Thoracic aorta (tissue), 2 donors: ENCODE measurements around the gene MED31. TPM values are rescaled to one million over a fixed set of nuclear protein-coding genes. Genes with fewer than 3 reads are reported as not detected.
"Not testable (repeated sequence)": the region's sequence is repeated elsewhere in the genome, so short reads cannot be mapped to it uniquely, and the experiment has no call there.

Experiments used
- ATAC-seq: fragments of 150-250 bp; one replicate; pipeline ENCODE4 v1.8.0; 2017; ENCODE audit warnings: low read depth; ENCODE audit not compliant: insufficient number of reproducible peaks, low FRiP score
- DNase-seq: peaks from one replicate; pipeline ENCODE4 v3.0.0-alpha.2; 2020; ENCODE audit warnings: low spot score
- H3K27ac ChIP-seq, 2 donors: fragments of 200-600 bp; sonication (generic); 1 replicate in 1 of 2; 2 replicates in 1 of 2; pipeline ENCODE4 v1.5.1; 2016; ENCODE audit warnings: mild to moderate bottlenecking in 2 of 2, moderate library complexity in 2 of 2
- H3K27me3 ChIP-seq: fragments of 200-600 bp; sonication (generic); replicated peaks from 2 replicates; pipeline ENCODE4 v1.6.0; 2016; ENCODE audit warnings: mild to moderate bottlenecking; ENCODE audit not compliant: insufficient read depth
- H3K36me3 ChIP-seq: fragments of 200-600 bp; sonication (generic); one replicate; pipeline ENCODE4 v1.5.1; 2016
- H3K4me1 ChIP-seq, 2 donors: fragments of 200-600 bp; sonication (generic); 1 replicate in 1 of 2; 2 replicates in 1 of 2; pipeline versions ENCODE4 v1.5.1 to v1.6.0; 2016; ENCODE audit warnings: low read depth in 2 of 2, mild to moderate bottlenecking in 1 of 2; ENCODE audit not compliant: control insufficient read depth in 1 of 2
- H3K4me3 ChIP-seq: fragments of 200-600 bp; sonication (generic); 2 replicates; pipeline ENCODE4 v1.5.1; 2016; ENCODE audit warnings: mild to moderate bottlenecking
- H3K9me3 ChIP-seq: fragments of 200-600 bp; sonication (generic); 2 replicates; pipeline ENCODE4 v1.5.1; 2016
- total RNA-seq, 2 donors: library from RNA; depleted of rRNA; stranded (reverse); fragments of >200 nt; gene quantifications; one replicate each; pipeline versions ENCODE4 v1.1.0 to v1.2.3, GENCODE V29; 2016
- TF ChIP-seq, protein P1 (sequence below): fragments of 200-600 bp; sonication (generic); IDR thresholded peaks from one replicate; pipeline ENCODE4 v1.5.1; 2019; ENCODE audit warnings: antibody characterized with exemption

MED31 gene
- total RNA-seq, 2 donors from 2014 or later = 4.7 to 21.3 TPM

DNA sequence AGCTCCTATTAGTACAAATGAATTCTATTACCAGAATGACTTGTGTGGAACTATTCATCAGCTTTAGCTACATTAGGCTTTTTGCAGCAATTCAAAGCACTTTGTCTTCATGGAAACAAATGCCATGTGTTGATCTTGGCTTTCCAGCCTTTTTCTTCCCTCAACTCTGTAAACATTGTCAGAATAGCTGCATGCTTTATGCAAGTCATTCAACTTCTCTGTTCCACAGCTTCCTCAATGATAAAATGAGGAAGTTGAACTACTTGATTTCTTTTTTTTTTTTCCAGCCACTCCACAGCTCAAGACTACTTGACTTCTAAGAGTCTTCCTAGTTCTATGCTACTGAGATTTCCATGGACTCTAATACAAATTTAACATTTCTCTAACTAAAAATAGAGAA is 52.0 kb downstream of the MED31 start:
- DNase-seq (no peak), ATAC-seq (no peak)
- TF ChIP-seq, protein P1, sequence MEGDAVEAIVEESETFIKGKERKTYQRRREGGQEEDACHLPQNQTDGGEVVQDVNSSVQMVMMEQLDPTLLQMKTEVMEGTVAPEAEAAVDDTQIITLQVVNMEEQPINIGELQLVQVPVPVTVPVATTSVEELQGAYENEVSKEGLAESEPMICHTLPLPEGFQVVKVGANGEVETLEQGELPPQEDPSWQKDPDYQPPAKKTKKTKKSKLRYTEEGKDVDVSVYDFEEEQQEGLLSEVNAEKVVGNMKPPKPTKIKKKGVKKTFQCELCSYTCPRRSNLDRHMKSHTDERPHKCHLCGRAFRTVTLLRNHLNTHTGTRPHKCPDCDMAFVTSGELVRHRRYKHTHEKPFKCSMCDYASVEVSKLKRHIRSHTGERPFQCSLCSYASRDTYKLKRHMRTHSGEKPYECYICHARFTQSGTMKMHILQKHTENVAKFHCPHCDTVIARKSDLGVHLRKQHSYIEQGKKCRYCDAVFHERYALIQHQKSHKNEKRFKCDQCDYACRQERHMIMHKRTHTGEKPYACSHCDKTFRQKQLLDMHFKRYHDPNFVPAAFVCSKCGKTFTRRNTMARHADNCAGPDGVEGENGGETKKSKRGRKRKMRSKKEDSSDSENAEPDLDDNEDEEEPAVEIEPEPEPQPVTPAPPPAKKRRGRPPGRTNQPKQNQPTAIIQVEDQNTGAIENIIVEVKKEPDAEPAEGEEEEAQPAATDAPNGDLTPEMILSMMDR = no peak
- no peaks in the 10 kb centered on the region for H3K9me3 ChIP-seq
- H3K27me3 ChIP-seq = no peaks in the 10 kb centered on the region
- peak overlapping the region in 1 of 2 donors; percentile 41 for H3K27ac ChIP-seq
- peaks cover 13 to 29% of the 10 kb centered on the region in 2 donors for H3K4me1 ChIP-seq
- no peak overlapping the region for H3K4me3 ChIP-seq
- peaks cover 11% of the 10 kb centered on the region for H3K36me3 ChIP-seq

DNA sequence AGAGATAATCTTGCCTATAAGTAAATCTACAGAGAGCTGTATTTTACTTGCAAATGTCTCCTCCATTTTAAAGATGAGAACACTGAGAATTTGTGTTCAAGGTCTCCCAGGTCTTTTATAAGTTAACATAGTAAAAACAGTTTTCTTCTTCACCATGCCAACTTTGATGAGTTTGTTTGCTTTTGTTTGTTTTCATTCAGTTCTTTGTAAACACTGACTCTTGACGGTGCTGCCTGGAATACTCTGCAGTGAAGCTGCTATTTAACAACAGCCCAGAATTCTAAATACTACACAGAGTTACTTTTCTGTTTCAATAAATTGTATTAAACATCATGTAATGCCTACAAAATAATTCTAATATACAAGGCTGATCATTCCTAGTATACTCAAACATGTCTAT is 53.7 kb downstream of the MED31 start:
- H3K9me3 ChIP-seq = no peaks in the 10 kb centered on the region
- ATAC-seq (no peak), DNase-seq (no peak)
- TF ChIP-seq, protein P1 = no peak
- peaks cover 13 to 19% of the 10 kb centered on the region in 2 donors for H3K4me1 ChIP-seq
- no peak overlapping the region for H3K4me3 ChIP-seq
- H3K27ac ChIP-seq = no peak overlapping the region
- H3K27me3 ChIP-seq = no peaks in the 10 kb centered on the region
- H3K36me3 ChIP-seq = peaks cover 17% of the 10 kb centered on the region

DNA sequence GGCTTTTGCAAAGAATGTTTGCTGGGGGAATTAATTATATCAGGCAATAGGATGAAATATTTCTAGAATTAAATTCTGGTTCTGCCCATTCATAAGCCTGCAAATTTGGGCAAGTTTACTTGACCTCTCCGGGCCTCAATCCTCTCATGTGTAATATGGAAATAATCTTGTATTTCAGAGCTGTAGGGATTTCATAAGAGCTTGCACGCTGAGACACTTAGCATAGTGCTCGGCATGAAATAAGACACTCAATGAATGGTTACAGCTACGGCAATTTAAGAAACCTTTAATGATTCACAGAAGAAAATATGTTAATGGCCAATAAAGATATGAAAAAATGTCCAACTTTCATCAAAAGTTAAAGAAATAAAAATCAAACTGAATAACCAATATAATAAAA is 54.5 kb downstream of the MED31 start:
- H3K36me3 ChIP-seq = peaks cover 17% of the 10 kb centered on the region

DNA sequence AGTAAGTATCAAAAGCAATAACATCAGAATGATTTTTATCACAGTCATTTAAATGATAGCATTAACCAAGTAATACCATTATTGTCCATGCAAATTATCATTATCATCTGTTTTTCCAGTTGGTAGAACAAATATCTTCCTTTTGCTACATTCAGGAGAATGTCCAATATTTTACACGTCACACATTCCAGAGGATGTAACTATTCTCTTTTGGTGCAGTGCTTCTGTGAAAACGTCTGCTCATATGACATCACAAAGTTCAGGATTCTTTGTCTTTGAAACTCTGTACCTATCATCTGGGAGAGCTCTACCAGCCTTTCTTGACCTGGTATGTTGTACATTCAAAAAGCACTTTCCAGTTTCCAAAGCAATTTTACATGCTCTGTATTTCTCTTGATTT is 54.9 kb downstream of the MED31 start:
- Histone ChIP-seq H3K4me3 (no peak overlapping the region), H3K9me3 (no peaks in the 10 kb centered on the region), H3K36me3 (peaks cover 17% of the 10 kb centered on the region), H3K27me3 (no peaks in the 10 kb centered on the region), H3K4me1 (peaks cover 13 to 19% of the 10 kb centered on the region in 2 donors), H3K27ac (no peak overlapping the region)
- ATAC-seq (no peak), DNase-seq (no peak)
- TF ChIP-seq, protein P1 = no peak

More for the DNA sequence above, 54.5 kb downstream of the MED31 start:
- ATAC-seq = no peak
- Histone ChIP-seq H3K4me3 (no peak overlapping the region), H3K9me3 (no peaks in the 10 kb centered on the region), H3K27ac (no peak overlapping the region), H3K27me3 (no peaks in the 10 kb centered on the region), H3K4me1 (peaks cover 13 to 19% of the 10 kb centered on the region in 2 donors)
- TF ChIP-seq, protein P1 = no peak
- DNase-seq = no peak

DNA sequence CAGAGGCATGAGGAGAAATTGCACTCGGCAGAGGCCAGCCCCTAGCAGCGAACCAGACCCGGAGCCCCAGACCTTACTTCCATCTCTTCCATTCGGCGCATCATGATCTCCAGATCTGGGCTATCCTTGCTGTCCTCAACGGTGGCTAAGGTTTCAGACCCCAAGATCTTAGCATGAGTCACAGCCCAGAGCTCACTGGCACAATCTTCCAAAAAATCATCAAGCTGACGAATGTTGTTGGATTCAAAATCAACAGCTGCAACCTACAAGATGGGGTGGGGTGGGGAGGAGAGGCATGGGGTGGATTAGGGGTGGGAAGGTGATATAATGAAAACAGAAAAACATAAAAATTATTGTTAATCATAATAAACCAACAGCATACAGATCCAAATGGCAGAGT is 55.3 kb downstream of the MED31 start:
- Histone ChIP-seq H3K4me1 (peaks cover 13 to 19% of the 10 kb centered on the region in 2 donors), H3K9me3 (no peaks in the 10 kb centered on the region), H3K36me3 (peaks cover 17% of the 10 kb centered on the region), H3K27me3 (no peaks in the 10 kb centered on the region), H3K27ac (no peak overlapping the region), H3K4me3 (no peak overlapping the region)
- no peak for DNase-seq
- ATAC-seq = no peak
- TF ChIP-seq, protein P1 = no peak

DNA sequence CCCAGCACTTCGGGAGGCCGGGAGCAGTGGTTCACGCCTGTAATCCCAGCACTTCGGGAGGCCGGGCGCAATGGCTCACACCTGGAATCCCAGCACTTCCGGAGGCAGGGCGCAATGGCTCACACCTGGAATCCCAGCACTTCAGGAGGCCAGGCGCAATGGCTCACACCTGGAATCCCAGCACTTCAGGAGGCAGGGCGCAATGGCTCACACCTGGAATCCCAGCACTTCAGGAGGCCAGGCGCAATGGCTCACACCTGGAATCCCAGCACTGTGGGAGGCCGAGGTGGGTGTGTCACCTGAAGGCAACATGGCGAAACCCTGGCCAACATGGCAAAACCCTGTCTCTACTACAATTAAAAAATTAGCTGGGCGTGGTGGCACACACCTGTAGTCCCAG is 58.0 kb downstream of the MED31 start:
- H3K27ac ChIP-seq, H3K4me3 ChIP-seq, ATAC-seq, H3K9me3 ChIP-seq, H3K27me3 ChIP-seq, DNase-seq, H3K4me1 ChIP-seq: not testable (repeated sequence)
- H3K36me3 ChIP-seq = peaks cover 39% of the 10 kb centered on the region
